HG03571 (cell line): ENCODE results near the gene YOD1.

Experiments used
- ATAC-seq: cut with Tn5 transposase; IDR thresholded peaks from one replicate; pipeline ENCODE4 v1.9.1; 2021; ENCODE audit not compliant: unreplicated experiment

YOD1 gene

GRCh38 chr1:207051191-207051943 is at the start of gene YOD1:
Gene YOD1 (minus strand): TSS chr1:207051208. CDS start chr1:207051030, 178 bp downstream.
- no peak for ATAC-seq

DNA sequence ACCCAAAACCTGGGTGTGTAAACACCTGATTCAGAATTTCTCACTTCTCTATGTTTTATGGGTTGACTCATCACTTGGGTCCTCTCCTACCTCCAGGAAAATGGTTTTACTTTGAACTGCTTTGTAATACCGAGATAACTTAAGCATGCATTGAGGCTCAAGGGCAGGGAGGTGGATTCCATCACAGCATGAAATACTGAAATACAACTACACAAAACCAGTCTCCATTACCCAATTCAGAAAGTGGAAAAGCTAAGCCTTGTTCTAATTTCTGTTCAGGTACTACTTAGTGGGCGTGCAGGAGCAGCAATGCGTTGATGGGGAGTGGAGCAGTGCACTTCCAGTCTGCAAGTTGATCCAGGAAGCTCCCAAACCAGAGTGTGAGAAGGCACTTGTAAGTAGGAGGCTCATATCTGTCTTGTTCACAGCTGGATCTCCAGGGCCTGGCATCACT is 46.9 kb upstream of the YOD1 start:
- ATAC-seq, result peak; percentile 62

DNA sequence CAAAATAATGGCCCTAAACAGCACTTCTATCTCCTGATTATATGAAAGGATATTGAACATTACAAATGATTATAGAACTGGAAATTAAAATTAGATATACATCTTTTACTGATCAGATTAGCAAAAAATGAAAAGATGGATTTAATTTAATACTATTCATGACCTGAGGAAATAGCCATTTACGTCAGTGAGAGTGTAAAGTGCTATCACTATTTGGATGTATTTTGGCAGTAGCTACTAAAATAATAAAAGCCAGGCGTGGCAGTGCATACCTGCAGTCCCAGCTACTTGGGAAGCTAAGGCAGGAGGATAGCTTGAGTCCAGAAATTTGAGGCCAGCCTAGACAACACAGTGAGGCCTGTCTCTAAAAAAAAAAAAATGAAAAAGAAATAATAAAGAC is 42.9 kb upstream of the YOD1 start:
- no peak for ATAC-seq

- no peak for ATAC-seq
These were observed 40.3 kb upstream of the YOD1 start for GRCh38 chr1:207091200-207091908.

DNA sequence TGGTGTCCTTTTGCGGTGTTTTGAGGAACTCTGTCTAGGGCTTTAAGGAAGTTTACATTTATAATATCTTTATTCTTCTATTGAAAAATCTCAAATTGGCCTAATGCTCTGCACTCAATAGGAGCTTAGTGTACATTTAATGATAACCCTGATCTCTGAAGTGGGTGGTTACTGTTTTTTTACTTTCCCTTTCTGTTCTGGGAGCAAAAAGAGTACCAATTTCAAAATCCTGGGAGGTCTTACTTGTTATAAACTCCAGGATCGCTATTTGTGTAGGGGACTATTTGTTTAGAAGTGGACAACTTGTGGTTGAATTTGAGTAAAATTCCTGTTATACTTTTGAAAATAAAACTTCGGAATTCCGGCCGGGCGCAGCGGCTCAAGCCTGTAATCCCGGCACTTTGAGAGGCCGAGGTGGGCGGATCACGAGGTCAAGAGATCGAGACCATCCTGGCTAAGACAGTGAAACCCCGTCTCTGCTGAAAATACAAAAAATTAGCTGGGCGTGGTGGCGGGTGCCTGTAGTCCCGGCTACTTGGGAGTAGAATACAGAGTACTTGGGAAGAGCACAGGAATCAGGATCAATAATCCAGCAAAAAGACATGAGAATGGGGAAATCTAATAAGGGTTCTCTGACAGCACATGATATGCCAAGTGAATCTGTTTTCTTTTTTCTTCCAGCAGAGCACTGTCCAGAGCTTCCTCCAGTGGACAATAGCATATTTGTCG is 38.8 kb upstream of the YOD1 start:
- ATAC-seq, result no peak

DNA sequence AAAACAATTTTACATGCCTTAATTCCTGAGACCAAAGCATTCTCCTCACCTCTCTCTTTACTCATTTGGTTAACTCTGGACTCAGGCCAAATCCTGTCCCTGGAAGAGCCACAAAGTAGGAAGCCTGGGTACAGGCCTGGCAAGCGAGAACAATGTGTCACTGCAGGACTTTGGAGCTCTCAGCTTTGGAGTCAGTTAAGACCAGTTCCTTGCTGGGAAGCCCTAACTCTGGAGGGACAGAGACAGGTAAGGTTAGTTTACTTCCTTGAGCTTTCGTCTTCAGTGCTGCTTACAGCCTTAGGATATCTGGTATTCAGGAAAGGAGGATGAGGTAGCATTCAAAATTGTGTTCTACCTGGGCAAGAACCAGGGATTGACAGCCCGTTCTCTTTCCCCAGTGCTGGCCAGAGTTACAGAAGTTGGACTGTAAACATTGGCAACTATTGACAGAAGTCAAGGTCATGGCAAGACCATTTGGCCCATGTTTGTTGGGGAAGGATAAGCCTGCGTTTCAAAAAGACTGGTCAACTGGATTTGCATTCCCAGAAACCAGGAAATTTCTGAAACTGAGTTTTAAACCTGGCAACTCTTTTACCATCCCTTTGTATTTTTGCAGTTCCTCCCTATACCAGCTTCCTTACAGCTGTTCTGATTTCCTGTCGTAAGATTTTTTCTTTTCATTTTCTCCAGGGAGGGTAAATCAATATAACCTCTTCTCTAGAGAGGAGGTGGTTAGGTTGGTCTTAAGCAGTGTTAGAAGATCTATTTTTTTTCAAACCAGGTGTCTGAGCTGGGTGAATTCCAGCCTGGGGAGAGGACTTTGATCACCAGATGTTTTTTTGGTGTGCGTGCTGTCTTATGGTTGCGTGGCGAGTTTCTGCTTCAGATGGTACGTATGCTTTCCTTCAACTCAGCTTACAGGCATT is 38.0 kb upstream of the YOD1 start, which contains the start of gene C4BPB:
Gene C4BPB (plus strand): TSS at position 160 of the 926 bp plus-strand sequence. CDS start 672 bp downstream, at position 832.
- no peak for ATAC-seq

DNA sequence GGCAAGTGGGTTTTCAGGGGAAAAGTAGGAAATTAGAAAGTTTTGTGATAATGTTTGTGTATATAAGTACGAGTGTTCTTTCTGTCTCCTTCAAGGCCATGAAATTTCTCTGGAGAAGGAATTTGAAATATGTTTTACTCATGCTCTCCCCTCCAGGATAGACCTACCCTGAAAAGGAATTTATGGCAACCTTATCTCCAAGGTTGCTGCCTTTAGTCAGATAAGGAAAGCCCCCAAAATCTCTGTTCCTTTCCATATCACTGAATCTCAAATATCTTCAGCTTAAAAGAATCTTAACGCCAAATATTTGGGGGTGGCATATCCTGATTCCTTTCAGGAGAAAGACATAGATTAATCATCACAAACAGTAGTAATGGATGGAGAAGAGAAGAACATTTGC is 37.2 kb upstream of the YOD1 start:
- no peak for ATAC-seq

DNA sequence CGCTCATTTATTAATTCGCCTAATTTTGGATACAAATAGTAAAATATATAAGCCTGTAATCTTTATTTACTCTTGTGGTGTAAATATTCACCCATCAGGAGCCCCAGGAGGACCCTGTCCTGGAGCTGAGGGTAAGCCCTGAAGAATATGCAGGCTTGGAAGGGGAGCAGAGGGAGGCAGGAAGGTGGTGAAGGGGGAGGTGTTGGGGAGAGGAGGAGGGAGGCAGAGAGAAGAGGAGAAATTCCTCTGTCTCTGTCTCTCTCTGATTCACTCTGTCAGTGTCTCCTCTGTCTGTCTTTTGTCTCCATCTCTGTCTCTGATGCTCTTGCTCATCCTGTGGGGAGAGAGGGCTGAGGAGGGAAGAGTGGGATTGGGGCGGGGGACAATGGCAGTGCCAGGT is 34.9 kb upstream of the YOD1 start:
- no peak for ATAC-seq

DNA sequence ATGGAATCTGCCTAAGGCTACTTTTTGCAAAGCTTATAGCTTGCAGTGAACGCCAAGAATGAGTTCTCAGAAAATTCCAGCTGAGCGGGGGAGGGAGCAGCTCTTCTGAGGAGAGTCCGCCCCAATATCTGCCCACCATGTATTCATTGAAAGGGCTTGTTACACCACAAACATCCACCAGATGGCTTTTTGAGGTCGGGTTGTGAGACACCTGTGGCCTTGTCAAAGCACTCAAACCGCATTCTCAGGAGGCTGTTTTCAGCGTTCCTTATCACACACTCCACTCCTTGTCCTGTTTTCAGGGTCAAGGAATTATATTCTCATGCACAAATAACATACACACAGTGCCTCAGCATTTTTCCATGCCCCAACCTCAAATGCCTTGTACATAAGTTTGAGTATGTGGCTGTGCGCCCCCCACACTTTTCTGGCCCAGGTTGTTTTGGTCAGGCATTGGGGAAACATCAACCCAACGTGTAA is 33.7 kb upstream of the YOD1 start:
- peak; percentile 55 for ATAC-seq

DNA sequence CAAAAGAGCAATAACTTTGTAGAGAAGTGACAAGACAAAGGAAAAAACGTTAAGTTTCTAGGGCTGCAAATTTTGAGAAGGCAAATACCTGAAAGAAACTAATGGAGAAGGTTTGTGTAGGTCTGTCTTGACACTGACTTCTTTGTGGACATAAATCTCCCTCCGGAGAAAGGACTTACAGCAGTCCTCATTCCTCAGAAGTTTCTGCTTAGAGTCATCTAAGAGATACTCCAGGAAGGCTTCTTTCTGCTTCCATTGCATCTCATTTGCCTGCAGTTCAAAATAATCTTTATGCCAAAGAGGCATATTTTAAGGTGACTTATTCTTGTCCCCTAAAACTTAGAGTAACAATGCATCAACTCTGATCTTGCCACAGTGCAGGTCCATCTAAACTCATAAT is 33.2 kb upstream of the YOD1 start:
- ATAC-seq, result no peak

GRCh38 chr1:207081806-207082205 is 30.8 kb upstream of the YOD1 start:
- ATAC-seq, result no peak

DNA sequence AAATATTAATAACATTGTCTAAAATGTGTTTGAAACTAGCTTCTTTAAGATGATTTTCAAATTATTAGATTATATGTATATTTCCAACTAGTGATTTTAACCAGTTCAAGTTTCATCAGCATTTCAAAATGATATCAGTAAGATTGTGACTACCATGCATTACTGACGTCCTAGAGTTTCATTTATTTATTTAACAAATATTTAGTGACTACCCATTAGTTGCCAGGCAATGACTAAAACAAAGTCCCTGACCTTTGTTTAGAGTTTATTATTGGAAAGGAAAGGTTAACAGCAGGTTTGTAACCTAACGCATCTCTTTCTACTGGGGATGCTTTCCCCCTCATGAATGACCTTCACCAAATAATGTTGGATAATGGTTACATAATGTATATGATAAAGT is 30.1 kb upstream of the YOD1 start:
- ATAC-seq, result no peak

DNA sequence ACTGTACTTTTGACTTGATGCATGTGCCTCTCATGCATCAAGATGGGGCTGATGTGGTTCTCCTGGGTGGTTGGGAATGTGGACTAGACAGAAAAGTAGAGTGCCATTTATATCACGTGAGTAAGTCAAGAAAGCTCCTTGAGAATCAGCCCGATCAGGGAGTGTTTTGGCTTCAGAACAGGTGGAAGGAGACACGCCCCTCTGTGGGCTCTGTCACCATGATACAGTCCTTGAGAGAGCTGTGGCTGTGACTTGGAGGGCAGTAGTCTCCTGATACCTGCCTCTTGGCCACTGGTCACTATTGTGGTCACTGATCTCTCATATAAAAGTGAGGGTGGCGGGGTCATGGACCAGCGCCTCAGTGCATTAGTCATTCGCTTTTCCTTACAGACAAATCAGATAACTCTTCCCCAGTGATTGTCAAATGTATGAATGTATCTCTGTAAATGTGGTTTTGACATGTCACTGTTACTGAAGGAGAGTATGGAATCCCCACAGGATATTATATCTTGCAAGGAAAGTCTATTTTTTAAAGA is 28.8 kb upstream of the YOD1 start:
- ATAC-seq, result no peak

DNA sequence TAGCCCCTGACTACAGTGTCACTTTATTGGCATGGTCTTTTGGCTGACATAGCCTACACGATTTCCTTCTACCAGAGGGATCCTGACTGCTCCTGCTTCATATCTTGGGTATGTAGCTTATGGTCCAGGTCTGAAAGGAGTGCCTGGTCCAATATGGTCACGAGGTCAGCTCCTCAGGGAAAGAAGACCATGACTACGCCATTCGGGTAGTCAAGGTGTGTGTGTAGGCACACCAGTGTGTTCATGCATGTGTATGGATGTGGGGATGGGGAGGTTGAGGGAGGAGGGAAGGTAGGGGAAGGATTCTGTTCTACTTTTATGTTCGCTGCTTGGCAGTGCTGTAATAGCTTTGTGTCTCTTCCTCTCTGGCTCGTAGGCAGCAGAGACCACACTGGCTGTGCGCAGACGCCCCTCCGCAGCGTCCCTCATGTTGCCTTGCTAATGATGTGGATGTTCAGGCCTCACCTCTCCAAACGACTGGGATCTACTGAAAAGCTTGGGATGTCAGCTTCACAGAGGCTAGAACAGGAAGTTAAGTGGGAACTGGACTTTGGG is 27.6 kb upstream of the YOD1 start:
- ATAC-seq, result no peak

DNA sequence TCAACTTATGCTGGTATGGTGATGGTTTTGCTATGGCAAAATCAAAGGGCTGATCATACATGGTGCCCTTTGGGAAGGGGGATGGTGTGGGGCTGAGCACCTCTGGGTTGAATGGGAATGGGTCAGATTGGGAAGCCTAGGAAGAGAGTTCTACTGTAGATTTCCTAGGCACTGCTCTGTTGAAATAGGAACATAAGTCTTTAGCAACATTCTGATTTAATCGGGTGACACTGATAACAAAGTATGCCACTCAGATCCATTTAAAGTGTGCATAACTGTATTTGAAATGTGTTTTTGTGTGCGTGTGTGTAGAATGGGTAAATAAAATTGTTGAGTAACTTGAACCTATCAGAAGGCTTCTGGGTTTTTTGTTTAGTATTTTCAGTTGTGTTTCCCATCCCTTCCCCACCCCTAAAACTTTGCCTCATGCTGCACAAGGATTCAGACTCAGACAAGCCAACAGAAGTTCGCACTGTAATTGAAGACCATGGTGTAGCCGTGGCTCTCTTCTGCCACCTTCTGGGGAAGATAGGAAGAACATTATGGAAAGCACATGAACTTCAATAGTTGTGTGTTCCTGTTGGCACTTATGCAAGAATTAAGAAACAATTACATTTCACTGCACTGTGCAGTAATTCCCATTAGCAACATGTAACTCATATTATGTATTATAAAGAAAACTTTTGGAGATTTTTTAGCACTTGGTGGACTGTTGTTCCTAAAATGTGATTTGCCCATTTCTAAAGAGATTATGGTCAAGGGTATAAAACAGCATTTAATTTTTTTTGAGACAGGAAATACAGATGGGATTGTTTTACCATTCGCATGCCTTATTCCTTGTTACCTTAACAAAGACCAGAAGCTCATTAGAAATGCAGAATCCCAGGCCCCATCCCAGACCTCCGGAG is 26.7 kb upstream of the YOD1 start:
- no peak for ATAC-seq

GRCh38 chr1:207077012-207077411 is 26.0 kb upstream of the YOD1 start:
- no peak for ATAC-seq

- ATAC-seq, result no peak
These were observed 25.4 kb upstream of the YOD1 start for GRCh38 chr1:207076181-207076955.
